ENCODE data around the gene TRIM17. TPM values are rescaled to one million over a fixed set of nuclear protein-coding genes. Genes with fewer than 3 reads are reported as not detected.

TRIM17 gene
- total RNA-seq, 2 experiments from 2014 or later = 1.9 to 2.7 TPM

- Mint-ChIP-seq H3K27me3 (no peaks in the 10 kb centered on the region), H3K4me3 (no peak overlapping the region), H3K9me3 (no peaks in the 10 kb centered on the region), H3K36me3 (ENCODE audit: low read depth) (peaks cover 9% of the 10 kb centered on the region), H3K4me1 (ENCODE audit: low read depth) (no peaks in the 10 kb centered on the region), H3K27ac (peak overlapping the region; percentile 38)
- no peak for DNase-seq
- ChIA-PET POLR2A (interaction anchor here (1.5 to 2.4 kb wide), 2 partner anchors 11 to 21 kb away, joined by 3 to 13 read pairs; no protein-coding TSS in a partner anchor), CTCF (no interaction called here)
- no peak for ATAC-seq
- intact Hi-C loops (cut with micrococcal nuclease) = no loop called here
- no peak for TF ChIP-seq CTCF (IDR thresholded peaks at IDR 0.05)
These were observed 22.7 kb downstream of the TRIM17 start for GRCh38 chr1:228393811-228394570.

- no peaks in the 10 kb centered on the region for H3K9me3 Mint-ChIP-seq
- no peak for TF ChIP-seq CTCF (IDR thresholded peaks at IDR 0.05)
- intact Hi-C loops (cut with micrococcal nuclease) = no loop called here
- DNase-seq (no peak), ATAC-seq (peak; percentile 49)
- H3K27ac Mint-ChIP-seq = no peak overlapping the region
- H3K4me1 Mint-ChIP-seq (ENCODE audit: low read depth) = no peaks in the 10 kb centered on the region
- no peak overlapping the region for H3K4me3 Mint-ChIP-seq
- CTCF ChIA-PET = no interaction called here
- POLR2A ChIA-PET = interaction anchor here (1.5 kb wide), 1 partner anchor 22 kb away, joined by 3 read pairs; no protein-coding TSS in a partner anchor
- H3K27me3 Mint-ChIP-seq = no peaks in the 10 kb centered on the region
- H3K36me3 Mint-ChIP-seq (ENCODE audit: low read depth) = peaks cover 9% of the 10 kb centered on the region
These were observed 23.4 kb downstream of the TRIM17 start for GRCh38 chr1:228393268-228393701.

GRCh38 chr1:228392111-228392936 is 24.3 kb downstream of the TRIM17 start:
- TF ChIP-seq CTCF (IDR thresholded peaks at IDR 0.05) = no peak
- DNase-seq (no peak), ATAC-seq (no peak)
- Mint-ChIP-seq H3K4me1 (ENCODE audit: low read depth) (no peaks in the 10 kb centered on the region), H3K27me3 (no peaks in the 10 kb centered on the region), H3K9me3 (no peaks in the 10 kb centered on the region), H3K4me3 (no peak overlapping the region), H3K27ac (no peak overlapping the region), H3K36me3 (ENCODE audit: low read depth) (peaks cover 7% of the 10 kb centered on the region)
- CTCF ChIA-PET = no interaction called here
- POLR2A ChIA-PET = interaction anchor here (1.4 kb wide), 1 partner anchor 13 kb away, joined by 3 read pairs; no protein-coding TSS in a partner anchor
- intact Hi-C loops (cut with micrococcal nuclease) = no loop called here

- Mint-ChIP-seq H3K9me3 (no peaks in the 10 kb centered on the region), H3K36me3 (ENCODE audit: low read depth) (peaks cover 6% of the 10 kb centered on the region), H3K4me3 (no peak overlapping the region), H3K27me3 (no peaks in the 10 kb centered on the region), H3K27ac (no peak overlapping the region), H3K4me1 (ENCODE audit: low read depth) (no peaks in the 10 kb centered on the region)
- CTCF ChIA-PET = no interaction called here
- ATAC-seq (no peak), DNase-seq (no peak)
- TF ChIP-seq CTCF (IDR thresholded peaks at IDR 0.05) = no peak
- POLR2A ChIA-PET = interaction anchor here (1.4 kb wide), 1 partner anchor 12 kb away, joined by 3 read pairs; no protein-coding TSS in a partner anchor
- intact Hi-C loops (cut with micrococcal nuclease) = no loop called here
These were observed 25.1 kb downstream of the TRIM17 start for GRCh38 chr1:228391411-228392020.
